MCF 10A (cell line): ENCODE results near the gene BRMS1L. TPM values are rescaled to one million over a fixed set of nuclear protein-coding genes. Genes with fewer than 3 reads are reported as not detected.
"Not testable (repeated sequence)": the region's sequence is repeated elsewhere in the genome, so short reads cannot be mapped to it uniquely, and the experiment has no call there.

Experiments
- BruUV-seq: library from RNA; stranded (reverse); fragments of 400-500 nt; replicated peaks from 2 replicates; lab custom pipeline; 2021; lab: Mats Ljungman, UMichigan
- CTCF ChIA-PET: fragments of 300-600 bp; sonication (Branson Sonifier 250); formaldehyde crosslinking; extraction: SDS; loops from one replicate; lab custom pipeline; 2021; ENCODE audit warnings: antibody characterized with exemption, inconsistent platforms; lab: Yijun Ruan, JAX
- POLR2A ChIA-PET: fragments of 300-600, 350-650 bp; sonication (Branson Sonifier 250); formaldehyde crosslinking; extraction: SDS; loops from one replicate; lab custom pipeline; 2020; ENCODE audit warnings: antibody characterized with exemption, inconsistent platforms; lab: Yijun Ruan, JAX
- DNase-seq: peaks from one replicate; pipeline ENCODE4 v3.0.0-alpha.2; 2018; ENCODE audit not compliant: unreplicated experiment
- H3K27ac Mint-ChIP-seq: one replicate; pipeline ENCODE4 v1.8.0; 2022; ENCODE audit warnings: mild to moderate bottlenecking, low read depth, mixed read lengths; ENCODE audit not compliant: unreplicated experiment
- H3K27me3 Mint-ChIP-seq: one replicate; pipeline ENCODE4 v1.8.0; 2022; ENCODE audit warnings: mixed read lengths; ENCODE audit not compliant: insufficient read depth, unreplicated experiment
- H3K36me3 Mint-ChIP-seq: one replicate; pipeline ENCODE4 v1.8.0; 2022; ENCODE audit warnings: mild to moderate bottlenecking, moderate library complexity, mixed read lengths; ENCODE audit not compliant: insufficient read depth, unreplicated experiment
- H3K4me1 Mint-ChIP-seq: one replicate; pipeline ENCODE4 v1.8.0; 2022; ENCODE audit warnings: mixed read lengths; ENCODE audit not compliant: insufficient read depth, unreplicated experiment
- H3K4me3 Mint-ChIP-seq: one replicate; pipeline ENCODE4 v1.8.0; 2022; ENCODE audit warnings: mild to moderate bottlenecking, moderate library complexity, mixed read lengths; ENCODE audit not compliant: unreplicated experiment
- H3K9me3 Mint-ChIP-seq: one replicate; pipeline ENCODE4 v1.8.0; 2022; ENCODE audit warnings: mixed read lengths; ENCODE audit not compliant: unreplicated experiment
- intact Hi-C: fragments of 100-400 bp; cut with micrococcal nuclease; formaldehyde crosslinking; loops from 2 replicates; pipeline ENCODE4 v1.14.1; 2022
- total RNA-seq: library from RNA; stranded (reverse); gene quantifications from 2 replicates; pipeline ENCODE4 v1.2.3, GENCODE V29; 2022
- TF ChIP-seq, protein P1 (sequence below): fragments of 200-600 bp; IDR thresholded peaks from one replicate; pipeline ENCODE4 v1.8.0; 2022; ENCODE audit warnings: antibody characterized with exemption, mild to moderate bottlenecking; ENCODE audit not compliant: unreplicated experiment

Gene BRMS1L
- total RNA-seq, 1 experiment from 2014 or later: 10.8 TPM

DNA sequence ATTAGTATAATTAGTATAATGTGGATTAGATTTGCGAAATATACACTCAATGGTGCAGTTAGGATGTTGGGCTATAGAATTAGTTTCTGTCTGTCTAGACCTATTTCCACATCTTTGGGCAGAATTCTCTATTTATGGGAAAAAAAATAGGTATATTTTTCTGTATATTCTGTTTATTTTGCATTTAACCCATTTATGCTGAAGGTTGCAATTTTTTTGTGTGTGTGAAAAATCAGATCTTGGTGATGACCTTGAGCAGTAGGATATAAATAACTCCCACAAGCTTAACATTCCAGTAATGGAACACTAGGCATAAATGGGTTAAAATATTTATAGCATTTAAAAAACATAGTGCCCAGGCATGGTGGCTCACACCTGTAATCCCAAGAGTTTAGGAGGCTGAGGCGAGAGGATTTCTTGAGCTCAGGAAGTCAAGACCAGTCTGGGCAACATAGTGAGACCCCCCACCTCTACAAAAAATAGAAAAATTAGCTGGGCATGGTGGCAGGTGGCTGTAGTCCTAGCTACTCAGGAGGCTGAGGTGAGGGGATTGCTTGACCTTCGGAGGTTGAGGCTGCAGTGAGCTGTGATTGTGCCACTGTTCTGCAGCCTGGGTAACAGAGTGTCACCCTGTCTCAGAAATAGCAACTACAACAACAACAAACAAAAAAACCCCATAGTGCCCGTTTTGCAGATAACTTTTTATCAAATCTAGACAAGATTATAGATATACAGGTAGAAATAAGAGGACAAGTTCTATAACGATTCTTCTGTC, 9.3 kb downstream of the BRMS1L start:
- Mint-ChIP-seq H3K4me1 (no peaks in the 10 kb centered on the region), H3K27me3 (no peaks in the 10 kb centered on the region), H3K27ac (no peak overlapping the region), H3K36me3 (peaks cover 67% of the 10 kb centered on the region), H3K4me3 (no peak overlapping the region), H3K9me3 (peaks cover 2% of the 10 kb centered on the region)
- no TSS peak for BruUV-seq
- ChIA-PET CTCF (interaction anchor here (0.6 to 1.8 kb wide), 5 partner anchors 8 to 770 kb away, joined by 3 to 7 read pairs (median 3); no protein-coding TSS in a partner anchor), POLR2A (interaction anchor here (1.1 to 1.2 kb wide), 2 partner anchors 9 to 13 kb away, joined by 3 to 4 read pairs; partner anchors contain the start of gene BRMS1L)
- TF ChIP-seq, protein P1, sequence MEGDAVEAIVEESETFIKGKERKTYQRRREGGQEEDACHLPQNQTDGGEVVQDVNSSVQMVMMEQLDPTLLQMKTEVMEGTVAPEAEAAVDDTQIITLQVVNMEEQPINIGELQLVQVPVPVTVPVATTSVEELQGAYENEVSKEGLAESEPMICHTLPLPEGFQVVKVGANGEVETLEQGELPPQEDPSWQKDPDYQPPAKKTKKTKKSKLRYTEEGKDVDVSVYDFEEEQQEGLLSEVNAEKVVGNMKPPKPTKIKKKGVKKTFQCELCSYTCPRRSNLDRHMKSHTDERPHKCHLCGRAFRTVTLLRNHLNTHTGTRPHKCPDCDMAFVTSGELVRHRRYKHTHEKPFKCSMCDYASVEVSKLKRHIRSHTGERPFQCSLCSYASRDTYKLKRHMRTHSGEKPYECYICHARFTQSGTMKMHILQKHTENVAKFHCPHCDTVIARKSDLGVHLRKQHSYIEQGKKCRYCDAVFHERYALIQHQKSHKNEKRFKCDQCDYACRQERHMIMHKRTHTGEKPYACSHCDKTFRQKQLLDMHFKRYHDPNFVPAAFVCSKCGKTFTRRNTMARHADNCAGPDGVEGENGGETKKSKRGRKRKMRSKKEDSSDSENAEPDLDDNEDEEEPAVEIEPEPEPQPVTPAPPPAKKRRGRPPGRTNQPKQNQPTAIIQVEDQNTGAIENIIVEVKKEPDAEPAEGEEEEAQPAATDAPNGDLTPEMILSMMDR: no peak
- intact Hi-C loops: no loop called here
- no peak for DNase-seq

DNA sequence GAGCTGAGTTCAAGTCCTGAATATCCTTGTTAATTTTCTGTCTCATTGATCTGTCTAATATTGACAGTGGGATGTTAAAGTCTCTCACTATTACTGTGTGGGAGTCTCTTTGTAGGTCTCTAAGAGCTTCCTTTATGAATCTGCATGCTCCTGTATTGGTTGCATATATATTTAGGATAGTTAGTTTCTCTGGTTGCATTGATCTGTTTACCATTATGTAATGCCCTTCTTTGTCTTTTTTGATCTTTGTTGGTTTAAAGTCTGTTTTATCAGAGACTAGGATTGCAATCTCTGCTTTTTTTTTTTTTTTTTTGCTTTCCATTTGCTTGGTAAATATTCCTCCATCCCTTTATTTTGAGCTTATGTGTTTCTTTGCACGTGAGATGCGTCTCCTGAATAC, 15.6 kb downstream of the BRMS1L start:
- H3K4me3 Mint-ChIP-seq, H3K27me3 Mint-ChIP-seq, POLR2A ChIA-PET, BruUV-seq, intact Hi-C loops, H3K4me1 Mint-ChIP-seq, DNase-seq, H3K27ac Mint-ChIP-seq, CTCF ChIA-PET: not testable (repeated sequence)
- Mint-ChIP-seq H3K9me3 (peaks cover 25% of the 10 kb centered on the region), H3K36me3 (peaks cover 92% of the 10 kb centered on the region)

GRCh38 chr14:35842245-35842644, 16.1 kb downstream of the BRMS1L start:
- ChIA-PET CTCF (interaction anchor here (0.6 kb wide), 1 partner anchor 427 kb away, joined by 3 read pairs; no protein-coding TSS in a partner anchor), POLR2A (interaction anchor here (0.7 kb wide), 1 partner anchor 79 kb away, joined by 3 read pairs; no protein-coding TSS in a partner anchor)
- intact Hi-C loops, BruUV-seq, H3K27ac Mint-ChIP-seq, DNase-seq, H3K4me1 Mint-ChIP-seq, H3K27me3 Mint-ChIP-seq, H3K4me3 Mint-ChIP-seq: not testable (repeated sequence)
- Mint-ChIP-seq H3K9me3 (peaks cover 25% of the 10 kb centered on the region), H3K36me3 (peaks cover 92% of the 10 kb centered on the region)

DNA sequence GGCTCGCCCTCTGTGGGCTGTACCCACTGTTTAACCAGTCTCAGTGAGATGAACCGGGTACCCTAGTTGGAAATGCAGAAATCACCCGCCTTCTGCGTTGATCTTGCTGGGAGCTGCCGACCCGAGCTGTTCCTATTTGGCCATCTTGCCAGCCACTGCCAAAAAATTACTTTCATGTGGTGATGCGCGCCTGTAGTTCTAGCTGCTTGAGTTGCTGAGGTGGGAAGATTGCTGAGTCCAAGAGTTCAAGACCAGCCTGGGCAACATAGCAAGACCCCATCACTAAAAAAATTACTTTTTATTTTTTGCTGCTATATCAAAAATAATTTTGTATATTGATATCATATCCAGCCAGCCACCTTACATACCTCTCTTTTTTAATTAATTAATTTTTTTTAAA, 18.4 kb downstream of the BRMS1L start:
- TF ChIP-seq, protein P1: no peak
- no peak for DNase-seq
- Mint-ChIP-seq H3K27me3 (no peaks in the 10 kb centered on the region), H3K4me3 (no peak overlapping the region), H3K27ac (no peak overlapping the region), H3K9me3 (peaks cover 25% of the 10 kb centered on the region), H3K36me3 (peaks cover 81% of the 10 kb centered on the region), H3K4me1 (no peaks in the 10 kb centered on the region)
- BruUV-seq: no TSS peak
- intact Hi-C loops: no loop called here
- ChIA-PET POLR2A (interaction anchor here (1.3 kb wide), 1 partner anchor 19 kb away, joined by 3 read pairs; the partner anchor contains the start of gene BRMS1L), CTCF (no interaction called here)

GRCh38 chr14:35847636-35848035, 21.5 kb downstream of the BRMS1L start:
- Mint-ChIP-seq H3K27ac (no peak overlapping the region), H3K4me1 (no peaks in the 10 kb centered on the region), H3K36me3 (peaks cover 73% of the 10 kb centered on the region), H3K27me3 (no peaks in the 10 kb centered on the region), H3K4me3 (no peak overlapping the region), H3K9me3 (peaks cover 22% of the 10 kb centered on the region)
- ChIA-PET POLR2A (no interaction called here), CTCF (interaction anchor here (0.7 to 0.9 kb wide), 2 partner anchors 30 to 1385 kb away, joined by 4 read pairs; no protein-coding TSS in a partner anchor)
- no peak for DNase-seq
- TF ChIP-seq, protein P1: no peak
- no TSS peak for BruUV-seq
- intact Hi-C loops: no loop called here
